WTC11 (cell line): Measurements from ENCODE around the gene LMO3. TPM values are rescaled to one million over a fixed set of nuclear protein-coding genes. Genes with fewer than 3 reads are reported as not detected.

Experiments
- ATAC-seq: fragments of 200-7000 bp; cut with Tn5 transposase; 2 replicates; pipeline ENCODE4 v1.10.0; 2021; ENCODE audit warnings: mild to moderate bottlenecking, moderate library complexity
- CTCF ChIA-PET: fragments of 300-600 bp; sonication (Branson Sonifier 250); formaldehyde crosslinking; loops from one replicate; lab custom pipeline; 2021; ENCODE audit warnings: antibody characterized with exemption; lab: Charles Lee
- POLR2A ChIA-PET: fragments of 350-600 bp; sonication (Branson Sonifier 250); formaldehyde crosslinking; loops from one replicate; lab custom pipeline; 2021; ENCODE audit warnings: antibody characterized with exemption; lab: Charles Lee
- DNase-seq: peaks from one replicate; pipeline ENCODE4 v3.0.0; 2021; ENCODE audit warnings: low spot score
- H3K27ac Mint-ChIP-seq: 2 replicates; pipeline ENCODE4 v1.8.0; 2021; ENCODE audit warnings: mixed read lengths
- H3K27me3 Mint-ChIP-seq: 2 replicates; pipeline ENCODE4 v1.8.0; 2021; ENCODE audit warnings: low read depth, mild to moderate bottlenecking, moderate library complexity, mixed read lengths
- H3K36me3 Mint-ChIP-seq: 2 replicates; pipeline ENCODE4 v1.8.0; 2021; ENCODE audit warnings: mixed read lengths
- H3K4me1 Mint-ChIP-seq: 2 replicates; pipeline ENCODE4 v1.8.0; 2022; ENCODE audit warnings: mixed read lengths
- H3K4me3 Mint-ChIP-seq: 2 replicates; pipeline ENCODE4 v1.8.0; 2021; ENCODE audit warnings: mild to moderate bottlenecking, moderate library complexity, mixed read lengths
- H3K9me3 Mint-ChIP-seq: 2 replicates; pipeline ENCODE4 v1.8.0; 2021; ENCODE audit warnings: mixed read lengths
- AFF4 ChIP-seq: sonication (generic); formaldehyde crosslinking; IDR thresholded peaks from 2 replicates; pipeline ENCODE4 v1.8.1; 2023; ENCODE audit warnings: mild to moderate bottlenecking, missing genetic modification reagents, borderline replicate concordance
- ESRRA ChIP-seq: sonication (generic); formaldehyde crosslinking; IDR thresholded peaks from 2 replicates; pipeline ENCODE4 v1.8.1; 2022; ENCODE audit warnings: mild to moderate bottlenecking, missing genetic modification reagents, borderline replicate concordance
- FOXJ3 ChIP-seq: sonication (generic); formaldehyde crosslinking; IDR thresholded peaks from 2 replicates; pipeline ENCODE4 v1.9.0; 2021; ENCODE audit warnings: missing genetic modification reagents, mild to moderate bottlenecking, borderline replicate concordance
- IRF2 ChIP-seq: sonication (generic); formaldehyde crosslinking; IDR thresholded peaks from 2 replicates; pipeline ENCODE4 v1.8.0; 2022; ENCODE audit warnings: low read depth, missing genetic modification reagents, borderline replicate concordance
- KAT7 ChIP-seq: sonication (generic); formaldehyde crosslinking; IDR thresholded peaks from 2 replicates; pipeline ENCODE4 v1.8.1; 2023; ENCODE audit warnings: missing genetic modification reagents, mild to moderate bottlenecking, borderline replicate concordance
- MYBL2 ChIP-seq: sonication (generic); formaldehyde crosslinking; IDR thresholded peaks from 2 replicates; pipeline ENCODE4 v1.8.1; 2023; ENCODE audit warnings: mild to moderate bottlenecking, moderate library complexity, missing genetic modification reagents
- NR1H2 ChIP-seq: sonication (generic); formaldehyde crosslinking; IDR thresholded peaks from 2 replicates; pipeline ENCODE4 v1.9.0; 2021; ENCODE audit warnings: mild to moderate bottlenecking, moderate library complexity, missing genetic modification reagents
- SOX15 ChIP-seq: fragments of 250-450 bp; sonication (Bioruptor Pico); IDR thresholded peaks from 2 replicates; pipeline ENCODE4 v1.9.0; 2021; ENCODE audit warnings: mild to moderate bottlenecking
- total RNA-seq: library from RNA; stranded (reverse); gene quantifications from 3 replicates; pipeline ENCODE4 v1.2.3, GENCODE V29; 2021
- TF ChIP-seq, protein P1 (sequence below): fragments of 250-450 bp; sonication (Bioruptor Pico); IDR thresholded peaks from 2 replicates; pipeline ENCODE4 v1.9.0; 2021; ENCODE audit warnings: mild to moderate bottlenecking
- TF ChIP-seq, protein P2 (sequence below): sonication (generic); formaldehyde crosslinking; IDR thresholded peaks from 2 replicates; pipeline ENCODE4 v1.8.0; 2023; ENCODE audit warnings: missing genetic modification reagents, mild to moderate bottlenecking, borderline replicate concordance
- TF ChIP-seq, protein P3 (sequence below): sonication (generic); formaldehyde crosslinking; IDR thresholded peaks from 2 replicates; pipeline ENCODE4 v1.8.1; 2022; ENCODE audit warnings: mild to moderate bottlenecking, missing genetic modification reagents, moderate library complexity, borderline replicate concordance
- TF ChIP-seq, protein P4 (sequence below): sonication (generic); formaldehyde crosslinking; IDR thresholded peaks from 2 replicates; pipeline ENCODE4 v1.8.0; 2023; ENCODE audit warnings: mild to moderate bottlenecking, missing genetic modification reagents
- TF ChIP-seq, protein P5 (sequence below): sonication (generic); formaldehyde crosslinking; IDR thresholded peaks from 2 replicates; pipeline ENCODE4 v1.8.0; 2022; ENCODE audit warnings: mild to moderate bottlenecking, missing genetic modification reagents

Gene LMO3
- total RNA-seq, 1 experiment from 2014 or later = 29.8 TPM

GRCh38 chr12:16606201-16606849 is 363 bp upstream of the LMO3 start (continued):
- TF ChIP-seq, protein P1, sequence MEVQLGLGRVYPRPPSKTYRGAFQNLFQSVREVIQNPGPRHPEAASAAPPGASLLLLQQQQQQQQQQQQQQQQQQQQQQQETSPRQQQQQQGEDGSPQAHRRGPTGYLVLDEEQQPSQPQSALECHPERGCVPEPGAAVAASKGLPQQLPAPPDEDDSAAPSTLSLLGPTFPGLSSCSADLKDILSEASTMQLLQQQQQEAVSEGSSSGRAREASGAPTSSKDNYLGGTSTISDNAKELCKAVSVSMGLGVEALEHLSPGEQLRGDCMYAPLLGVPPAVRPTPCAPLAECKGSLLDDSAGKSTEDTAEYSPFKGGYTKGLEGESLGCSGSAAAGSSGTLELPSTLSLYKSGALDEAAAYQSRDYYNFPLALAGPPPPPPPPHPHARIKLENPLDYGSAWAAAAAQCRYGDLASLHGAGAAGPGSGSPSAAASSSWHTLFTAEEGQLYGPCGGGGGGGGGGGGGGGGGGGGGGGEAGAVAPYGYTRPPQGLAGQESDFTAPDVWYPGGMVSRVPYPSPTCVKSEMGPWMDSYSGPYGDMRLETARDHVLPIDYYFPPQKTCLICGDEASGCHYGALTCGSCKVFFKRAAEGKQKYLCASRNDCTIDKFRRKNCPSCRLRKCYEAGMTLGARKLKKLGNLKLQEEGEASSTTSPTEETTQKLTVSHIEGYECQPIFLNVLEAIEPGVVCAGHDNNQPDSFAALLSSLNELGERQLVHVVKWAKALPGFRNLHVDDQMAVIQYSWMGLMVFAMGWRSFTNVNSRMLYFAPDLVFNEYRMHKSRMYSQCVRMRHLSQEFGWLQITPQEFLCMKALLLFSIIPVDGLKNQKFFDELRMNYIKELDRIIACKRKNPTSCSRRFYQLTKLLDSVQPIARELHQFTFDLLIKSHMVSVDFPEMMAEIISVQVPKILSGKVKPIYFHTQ (CRISPR knock-in tag) = no peak

GRCh38 chr12:16605642-16606116 is 283 bp downstream of the LMO3 start:
- peak overlapping the region; percentile 95 for H3K4me3 Mint-ChIP-seq
- H3K9me3 Mint-ChIP-seq = no peaks in the 10 kb centered on the region
- DNase-seq = no peak
- no peak overlapping the region for H3K27ac Mint-ChIP-seq
- ATAC-seq = peak; percentile 1; the same call in 1 of the 2 replicates
- CTCF ChIA-PET = interaction anchor here (0.9 to 1.1 kb wide), 2 partner anchors 9 to 50 kb away, joined by 3 read pairs; no protein-coding TSS in a partner anchor
- TF ChIP-seq KAT7 (0 out of 2 replicates have a peak, but pooled peaks have one; percentile 37), ESRRA (no peak)
- peaks cover 74% of the 10 kb centered on the region for H3K4me1 Mint-ChIP-seq
- POLR2A ChIA-PET = no interaction called here
- H3K36me3 Mint-ChIP-seq = no peaks in the 10 kb centered on the region
- peaks cover 36% of the 10 kb centered on the region for H3K27me3 Mint-ChIP-seq

- Mint-ChIP-seq H3K36me3 (no peaks in the 10 kb centered on the region), H3K4me3 (peak overlapping the region; percentile 95), H3K9me3 (no peaks in the 10 kb centered on the region), H3K27ac (no peak overlapping the region), H3K27me3 (peaks cover 33% of the 10 kb centered on the region), H3K4me1 (peaks cover 69% of the 10 kb centered on the region)
- POLR2A ChIA-PET = interaction anchor here (0.6 kb wide), 2 partner anchors 31 to 1241 kb away, joined by 3 read pairs; no protein-coding TSS in a partner anchor
- CTCF ChIA-PET = interaction anchor here (1.0 kb wide), 1 partner anchor 219 kb away, joined by 3 read pairs; no protein-coding TSS in a partner anchor
- ATAC-seq (peak; percentile 28), DNase-seq (peak; percentile 43)
- TF ChIP-seq, protein P2, sequence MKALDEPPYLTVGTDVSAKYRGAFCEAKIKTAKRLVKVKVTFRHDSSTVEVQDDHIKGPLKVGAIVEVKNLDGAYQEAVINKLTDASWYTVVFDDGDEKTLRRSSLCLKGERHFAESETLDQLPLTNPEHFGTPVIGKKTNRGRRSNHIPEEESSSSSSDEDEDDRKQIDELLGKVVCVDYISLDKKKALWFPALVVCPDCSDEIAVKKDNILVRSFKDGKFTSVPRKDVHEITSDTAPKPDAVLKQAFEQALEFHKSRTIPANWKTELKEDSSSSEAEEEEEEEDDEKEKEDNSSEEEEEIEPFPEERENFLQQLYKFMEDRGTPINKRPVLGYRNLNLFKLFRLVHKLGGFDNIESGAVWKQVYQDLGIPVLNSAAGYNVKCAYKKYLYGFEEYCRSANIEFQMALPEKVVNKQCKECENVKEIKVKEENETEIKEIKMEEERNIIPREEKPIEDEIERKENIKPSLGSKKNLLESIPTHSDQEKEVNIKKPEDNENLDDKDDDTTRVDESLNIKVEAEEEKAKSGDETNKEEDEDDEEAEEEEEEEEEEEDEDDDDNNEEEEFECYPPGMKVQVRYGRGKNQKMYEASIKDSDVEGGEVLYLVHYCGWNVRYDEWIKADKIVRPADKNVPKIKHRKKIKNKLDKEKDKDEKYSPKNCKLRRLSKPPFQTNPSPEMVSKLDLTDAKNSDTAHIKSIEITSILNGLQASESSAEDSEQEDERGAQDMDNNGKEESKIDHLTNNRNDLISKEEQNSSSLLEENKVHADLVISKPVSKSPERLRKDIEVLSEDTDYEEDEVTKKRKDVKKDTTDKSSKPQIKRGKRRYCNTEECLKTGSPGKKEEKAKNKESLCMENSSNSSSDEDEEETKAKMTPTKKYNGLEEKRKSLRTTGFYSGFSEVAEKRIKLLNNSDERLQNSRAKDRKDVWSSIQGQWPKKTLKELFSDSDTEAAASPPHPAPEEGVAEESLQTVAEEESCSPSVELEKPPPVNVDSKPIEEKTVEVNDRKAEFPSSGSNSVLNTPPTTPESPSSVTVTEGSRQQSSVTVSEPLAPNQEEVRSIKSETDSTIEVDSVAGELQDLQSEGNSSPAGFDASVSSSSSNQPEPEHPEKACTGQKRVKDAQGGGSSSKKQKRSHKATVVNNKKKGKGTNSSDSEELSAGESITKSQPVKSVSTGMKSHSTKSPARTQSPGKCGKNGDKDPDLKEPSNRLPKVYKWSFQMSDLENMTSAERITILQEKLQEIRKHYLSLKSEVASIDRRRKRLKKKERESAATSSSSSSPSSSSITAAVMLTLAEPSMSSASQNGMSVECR = no peak
- TF ChIP-seq AFF4 (no peak), MYBL2 (CRISPR knock-in tag) (no peak), IRF2 (CRISPR knock-in tag) (no peak), FOXJ3 (CRISPR knock-in tag) (no peak), NR1H2 (no peak), SOX15 (no peak)
- TF ChIP-seq, protein P3, sequence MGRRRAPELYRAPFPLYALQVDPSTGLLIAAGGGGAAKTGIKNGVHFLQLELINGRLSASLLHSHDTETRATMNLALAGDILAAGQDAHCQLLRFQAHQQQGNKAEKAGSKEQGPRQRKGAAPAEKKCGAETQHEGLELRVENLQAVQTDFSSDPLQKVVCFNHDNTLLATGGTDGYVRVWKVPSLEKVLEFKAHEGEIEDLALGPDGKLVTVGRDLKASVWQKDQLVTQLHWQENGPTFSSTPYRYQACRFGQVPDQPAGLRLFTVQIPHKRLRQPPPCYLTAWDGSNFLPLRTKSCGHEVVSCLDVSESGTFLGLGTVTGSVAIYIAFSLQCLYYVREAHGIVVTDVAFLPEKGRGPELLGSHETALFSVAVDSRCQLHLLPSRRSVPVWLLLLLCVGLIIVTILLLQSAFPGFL (CRISPR knock-in tag) = no peak
- TF ChIP-seq, protein P4, sequence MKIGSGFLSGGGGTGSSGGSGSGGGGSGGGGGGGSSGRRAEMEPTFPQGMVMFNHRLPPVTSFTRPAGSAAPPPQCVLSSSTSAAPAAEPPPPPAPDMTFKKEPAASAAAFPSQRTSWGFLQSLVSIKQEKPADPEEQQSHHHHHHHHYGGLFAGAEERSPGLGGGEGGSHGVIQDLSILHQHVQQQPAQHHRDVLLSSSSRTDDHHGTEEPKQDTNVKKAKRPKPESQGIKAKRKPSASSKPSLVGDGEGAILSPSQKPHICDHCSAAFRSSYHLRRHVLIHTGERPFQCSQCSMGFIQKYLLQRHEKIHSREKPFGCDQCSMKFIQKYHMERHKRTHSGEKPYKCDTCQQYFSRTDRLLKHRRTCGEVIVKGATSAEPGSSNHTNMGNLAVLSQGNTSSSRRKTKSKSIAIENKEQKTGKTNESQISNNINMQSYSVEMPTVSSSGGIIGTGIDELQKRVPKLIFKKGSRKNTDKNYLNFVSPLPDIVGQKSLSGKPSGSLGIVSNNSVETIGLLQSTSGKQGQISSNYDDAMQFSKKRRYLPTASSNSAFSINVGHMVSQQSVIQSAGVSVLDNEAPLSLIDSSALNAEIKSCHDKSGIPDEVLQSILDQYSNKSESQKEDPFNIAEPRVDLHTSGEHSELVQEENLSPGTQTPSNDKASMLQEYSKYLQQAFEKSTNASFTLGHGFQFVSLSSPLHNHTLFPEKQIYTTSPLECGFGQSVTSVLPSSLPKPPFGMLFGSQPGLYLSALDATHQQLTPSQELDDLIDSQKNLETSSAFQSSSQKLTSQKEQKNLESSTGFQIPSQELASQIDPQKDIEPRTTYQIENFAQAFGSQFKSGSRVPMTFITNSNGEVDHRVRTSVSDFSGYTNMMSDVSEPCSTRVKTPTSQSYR (CRISPR knock-in tag) = no peak
- TF ChIP-seq, protein P5, sequence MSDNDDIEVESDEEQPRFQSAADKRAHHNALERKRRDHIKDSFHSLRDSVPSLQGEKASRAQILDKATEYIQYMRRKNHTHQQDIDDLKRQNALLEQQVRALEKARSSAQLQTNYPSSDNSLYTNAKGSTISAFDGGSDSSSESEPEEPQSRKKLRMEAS (CRISPR knock-in tag) = no peak
Measured at GRCh38 chr12:16604596-16605252, 1.2 kb downstream of the LMO3 start.
